Activated T-cell treated with anti-CD3 and anti-CD28 coated beads, Interleukin-2, amount 50 U/mL, for 24 hours (primary cell): ENCODE measurements around the gene SENP5.
"Not testable (repeated sequence)": the region's sequence is repeated elsewhere in the genome, so short reads cannot be mapped to it uniquely, and the experiment has no call there.

ENCODE experiments used
- DNase-seq: peaks from one replicate; pipeline ENCODE4 v3.0.0-alpha.2; 2020
- H3K27ac Mint-ChIP-seq: 2 replicates; pipeline ENCODE4 v1.8.0; 2020; ENCODE audit warnings: mild to moderate bottlenecking, mixed read lengths
- H3K27me3 Mint-ChIP-seq: 2 replicates; pipeline ENCODE4 v1.8.0; 2020; ENCODE audit warnings: mixed read lengths
- H3K36me3 Mint-ChIP-seq: 2 replicates; pipeline ENCODE4 v1.8.0; 2020; ENCODE audit warnings: low read depth, mixed read lengths
- H3K4me1 Mint-ChIP-seq: 2 replicates; pipeline ENCODE4 v1.8.0; 2020; ENCODE audit warnings: low read depth, mixed read lengths
- H3K4me3 Mint-ChIP-seq: 2 replicates; pipeline ENCODE4 v1.8.0; 2020; ENCODE audit warnings: mild to moderate bottlenecking, moderate library complexity, mixed read lengths
- H3K9me3 Mint-ChIP-seq: 2 replicates; pipeline ENCODE4 v1.8.0; 2020; ENCODE audit warnings: mixed read lengths

Gene SENP5

GRCh38 chr3:196944037-196944790, 76.5 kb downstream of the SENP5 start:
- not testable (repeated sequence) for H3K9me3 Mint-ChIP-seq, DNase-seq, H3K27me3 Mint-ChIP-seq
- H3K4me1 Mint-ChIP-seq = peaks cover 38% of the 10 kb centered on the region
- H3K4me3 Mint-ChIP-seq = peak overlapping the region; percentile 99
- H3K27ac Mint-ChIP-seq = peak overlapping the region; percentile 95
- peaks cover 67% of the 10 kb centered on the region for H3K36me3 Mint-ChIP-seq

GRCh38 chr3:196947136-196947859, 79.6 kb downstream of the SENP5 start:
- Mint-ChIP-seq H3K4me1 (peaks cover 20% of the 10 kb centered on the region), H3K9me3 (no peaks in the 10 kb centered on the region)

GRCh38 chr3:196947860-196948441, 80.2 kb downstream of the SENP5 start:
- no peak for DNase-seq
- peaks cover 20% of the 10 kb centered on the region for H3K4me1 Mint-ChIP-seq
- no peaks in the 10 kb centered on the region for H3K27me3 Mint-ChIP-seq
- no peaks in the 10 kb centered on the region for H3K9me3 Mint-ChIP-seq
- peaks cover 34% of the 10 kb centered on the region for H3K36me3 Mint-ChIP-seq
- H3K4me3 Mint-ChIP-seq = no peak overlapping the region
- H3K27ac Mint-ChIP-seq = no peak overlapping the region

More at GRCh38 chr3:196947136-196947859, 79.6 kb downstream of the SENP5 start:
- Mint-ChIP-seq H3K36me3 (peaks cover 38% of the 10 kb centered on the region), H3K27me3 (no peaks in the 10 kb centered on the region), H3K27ac (no peak overlapping the region), H3K4me3 (no peak overlapping the region)
- no peak for DNase-seq

- no peak for DNase-seq
- H3K36me3 Mint-ChIP-seq = peaks cover 27% of the 10 kb centered on the region
- no peak overlapping the region for H3K4me3 Mint-ChIP-seq
- H3K27me3 Mint-ChIP-seq = no peaks in the 10 kb centered on the region
- H3K9me3 Mint-ChIP-seq = no peaks in the 10 kb centered on the region
- H3K4me1 Mint-ChIP-seq = peaks cover 13% of the 10 kb centered on the region
- H3K27ac Mint-ChIP-seq = no peak overlapping the region
Measured at GRCh38 chr3:196948442-196949284, 80.9 kb downstream of the SENP5 start.

- Mint-ChIP-seq H3K27ac (no peak overlapping the region), H3K4me3 (no peak overlapping the region)
Measured at GRCh38 chr3:196949285-196949619, 81.5 kb downstream of the SENP5 start.

GRCh38 chr3:196949750-196950149, 82.0 kb downstream of the SENP5 start:
- H3K36me3 Mint-ChIP-seq = peaks cover 16% of the 10 kb centered on the region
- H3K9me3 Mint-ChIP-seq = no peaks in the 10 kb centered on the region
- no peak overlapping the region for H3K4me3 Mint-ChIP-seq
- peaks cover 3% of the 10 kb centered on the region for H3K27me3 Mint-ChIP-seq
- H3K27ac Mint-ChIP-seq = no peak overlapping the region
- DNase-seq = no peak
- peaks cover 3% of the 10 kb centered on the region for H3K4me1 Mint-ChIP-seq

More at GRCh38 chr3:196949285-196949619, 81.5 kb downstream of the SENP5 start:
- Mint-ChIP-seq H3K4me1 (peaks cover 8% of the 10 kb centered on the region), H3K36me3 (peaks cover 21% of the 10 kb centered on the region), H3K27me3 (no peaks in the 10 kb centered on the region), H3K9me3 (no peaks in the 10 kb centered on the region)
- no peak for DNase-seq

- Mint-ChIP-seq H3K9me3 (no peaks in the 10 kb centered on the region), H3K27me3 (peaks cover 3% of the 10 kb centered on the region), H3K27ac (no peak overlapping the region), H3K36me3 (peaks cover 5% of the 10 kb centered on the region), H3K4me1 (no peaks in the 10 kb centered on the region), H3K4me3 (no peak overlapping the region)
- DNase-seq = no peak
Measured at GRCh38 chr3:196951371-196951770, 83.7 kb downstream of the SENP5 start.

GRCh38 chr3:196954832-196955231, 87.1 kb downstream of the SENP5 start:
- no peak for DNase-seq
- H3K9me3 Mint-ChIP-seq = no peaks in the 10 kb centered on the region
- H3K27me3 Mint-ChIP-seq = peaks cover 3% of the 10 kb centered on the region
- no peaks in the 10 kb centered on the region for H3K36me3 Mint-ChIP-seq
- H3K27ac Mint-ChIP-seq = no peak overlapping the region
- H3K4me3 Mint-ChIP-seq = no peak overlapping the region
- H3K4me1 Mint-ChIP-seq = no peaks in the 10 kb centered on the region

GRCh38 chr3:196962108-196962929, 94.6 kb downstream of the SENP5 start:
- no peaks in the 10 kb centered on the region for H3K36me3 Mint-ChIP-seq
- peaks cover 4% of the 10 kb centered on the region for H3K27me3 Mint-ChIP-seq
- no peaks in the 10 kb centered on the region for H3K9me3 Mint-ChIP-seq
- no peak overlapping the region for H3K27ac Mint-ChIP-seq
- H3K4me1 Mint-ChIP-seq = peaks cover 1% of the 10 kb centered on the region
- H3K4me3 Mint-ChIP-seq = no peak overlapping the region
- DNase-seq = no peak

GRCh38 chr3:196962930-196963630, 95.4 kb downstream of the SENP5 start:
- Mint-ChIP-seq H3K9me3 (no peaks in the 10 kb centered on the region), H3K27me3 (peaks cover 12% of the 10 kb centered on the region), H3K4me1 (peaks cover 8% of the 10 kb centered on the region), H3K27ac (no peak overlapping the region), H3K4me3 (no peak overlapping the region), H3K36me3 (no peaks in the 10 kb centered on the region)
- no peak for DNase-seq

GRCh38 chr3:196963631-196963953, 95.9 kb downstream of the SENP5 start:
- no peaks in the 10 kb centered on the region for H3K36me3 Mint-ChIP-seq
- H3K4me3 Mint-ChIP-seq = no peak overlapping the region
- peaks cover 13% of the 10 kb centered on the region for H3K27me3 Mint-ChIP-seq
- DNase-seq = no peak
- peaks cover 9% of the 10 kb centered on the region for H3K4me1 Mint-ChIP-seq
- H3K9me3 Mint-ChIP-seq = no peaks in the 10 kb centered on the region
- H3K27ac Mint-ChIP-seq = no peak overlapping the region

- peaks cover 12% of the 10 kb centered on the region for H3K4me1 Mint-ChIP-seq
- no peak for DNase-seq
- H3K4me3 Mint-ChIP-seq = no peak overlapping the region
- H3K27ac Mint-ChIP-seq = no peak overlapping the region
- H3K36me3 Mint-ChIP-seq = no peaks in the 10 kb centered on the region
- H3K9me3 Mint-ChIP-seq = no peaks in the 10 kb centered on the region
- H3K27me3 Mint-ChIP-seq = peaks cover 15% of the 10 kb centered on the region
Measured at GRCh38 chr3:196965112-196965803, 97.5 kb downstream of the SENP5 start.

- no peaks in the 10 kb centered on the region for H3K36me3 Mint-ChIP-seq
- no peak for DNase-seq
- no peak overlapping the region for H3K27ac Mint-ChIP-seq
- peaks cover 21% of the 10 kb centered on the region for H3K27me3 Mint-ChIP-seq
- no peak overlapping the region for H3K4me3 Mint-ChIP-seq
- H3K9me3 Mint-ChIP-seq = no peaks in the 10 kb centered on the region
- H3K4me1 Mint-ChIP-seq = peaks cover 15% of the 10 kb centered on the region
Measured at GRCh38 chr3:196965804-196966173, 98.1 kb downstream of the SENP5 start.
